Mucosa of stomach (tissue), 1 donor: ENCODE measurements around the gene ZNF316.
A peak's percentile ranks its signal among the peaks of the same experiment; 100 is the strongest.

ENCODE experiments used
- H3K27me3 ChIP-seq: one replicate; pipeline ENCODE4 v1.7.0; 2013; ENCODE audit warnings: mild to moderate bottlenecking, low read length; ENCODE audit not compliant: control insufficient read depth, insufficient read depth
- H3K36me3 ChIP-seq: one replicate; pipeline ENCODE4 v1.7.0; 2013; ENCODE audit warnings: low read length; ENCODE audit not compliant: control insufficient read depth, insufficient read depth
- H3K4me1 ChIP-seq: one replicate; pipeline ENCODE4 v1.7.0; 2013; ENCODE audit warnings: mild to moderate bottlenecking, low read length; ENCODE audit not compliant: control insufficient read depth, insufficient read depth
- H3K4me3 ChIP-seq: one replicate; pipeline ENCODE4 v1.7.0; 2013; ENCODE audit warnings: low read length
- H3K9ac ChIP-seq: one replicate; pipeline ENCODE4 v1.7.0; 2013; ENCODE audit warnings: mild to moderate bottlenecking, low read length, moderate library complexity
- H3K9me3 ChIP-seq: one replicate; pipeline ENCODE4 v1.7.0; 2013; ENCODE audit warnings: mild to moderate bottlenecking, low read length, moderate library complexity; ENCODE audit not compliant: control insufficient read depth
- donor health status: Pancreatic carcinoma.

ZNF316 gene

DNA sequence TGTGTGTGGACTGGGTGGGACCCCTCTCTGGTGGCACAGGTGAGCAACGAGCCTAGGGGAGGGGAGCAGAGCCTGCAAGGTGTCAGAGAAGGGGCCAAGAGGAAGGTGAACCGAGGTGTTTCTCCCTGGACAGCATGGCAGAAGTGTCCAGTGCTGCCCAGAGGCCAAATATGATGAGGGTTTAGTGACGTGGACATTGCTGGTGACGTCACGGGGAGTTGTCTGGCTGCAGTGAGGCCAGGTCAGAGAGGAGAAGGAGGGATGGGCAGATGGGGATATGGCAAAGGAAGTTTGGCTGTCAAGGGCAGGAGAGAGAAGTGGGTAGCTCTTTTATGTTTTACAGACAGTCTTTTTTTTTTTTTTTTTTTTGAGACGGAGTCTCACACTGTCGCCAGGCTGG, 24.3 kb upstream of the ZNF316 start:
- Histone ChIP-seq H3K4me3 (no peak overlapping the region), H3K9me3 (no peaks in the 10 kb centered on the region), H3K27me3 (peaks cover 24% of the 10 kb centered on the region), H3K36me3 (no peaks in the 10 kb centered on the region), H3K4me1 (no peaks in the 10 kb centered on the region), H3K9ac (no peak overlapping the region)

DNA sequence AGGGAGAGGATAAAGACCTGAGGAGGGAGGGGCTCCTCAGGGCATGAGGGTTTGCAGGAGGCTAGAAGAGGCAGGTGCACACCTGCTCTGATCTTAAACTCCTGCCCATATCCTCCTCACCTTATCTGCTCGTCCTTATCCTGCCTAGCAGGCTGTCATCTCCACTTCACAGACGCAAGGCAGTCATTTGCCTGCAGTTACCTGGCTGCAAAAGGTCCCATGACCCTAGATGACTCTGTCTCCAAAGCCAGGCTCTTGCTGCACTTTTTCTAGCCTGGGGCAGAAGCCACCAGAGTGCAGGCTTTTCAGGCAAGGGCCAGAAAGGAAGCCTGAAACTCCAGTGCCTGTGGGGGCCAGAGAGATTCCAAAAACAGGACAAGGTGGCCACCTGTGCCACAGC, 23.4 kb upstream of the ZNF316 start:
- Histone ChIP-seq H3K36me3 (no peaks in the 10 kb centered on the region), H3K4me3 (no peak overlapping the region), H3K27me3 (peaks cover 24% of the 10 kb centered on the region), H3K4me1 (no peaks in the 10 kb centered on the region), H3K9ac (no peak overlapping the region), H3K9me3 (no peaks in the 10 kb centered on the region)

DNA sequence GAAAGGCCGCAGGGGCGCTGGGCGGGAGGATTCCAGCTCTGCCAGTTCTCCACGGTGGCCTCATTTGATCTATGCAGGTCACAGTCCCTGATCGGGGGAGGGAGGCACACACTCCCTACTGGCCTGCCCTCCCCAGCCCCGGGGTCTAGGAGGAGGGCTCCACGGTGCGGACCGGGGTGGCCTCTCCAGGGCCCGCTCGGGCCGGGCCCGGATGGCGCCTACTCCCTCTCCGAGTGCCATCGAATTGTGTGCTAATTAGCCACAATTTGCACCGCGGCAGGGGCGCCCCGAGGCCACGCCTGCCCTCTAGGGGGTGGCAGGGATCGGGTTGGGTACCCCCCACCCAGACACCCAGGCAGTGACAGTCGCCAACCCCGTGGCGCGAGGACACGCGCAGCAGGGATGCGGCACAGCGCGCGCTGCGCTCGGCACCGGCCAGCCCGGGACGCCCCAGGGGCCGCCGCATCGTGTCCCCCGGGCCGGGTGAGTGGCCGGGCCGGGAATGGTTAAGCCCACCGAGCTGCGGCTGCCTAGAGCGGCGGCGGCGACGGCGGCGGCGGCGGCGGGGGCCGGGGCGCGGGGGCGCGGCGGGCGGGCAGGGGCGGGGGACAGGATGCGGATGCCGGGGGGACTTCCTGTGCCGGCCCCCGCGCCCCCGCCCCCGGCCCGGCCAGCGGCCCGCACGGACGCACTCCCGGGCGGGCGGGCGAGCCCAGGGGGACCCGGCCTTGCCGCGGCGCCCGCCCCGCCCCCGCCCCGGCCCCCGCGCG, 22.0 kb upstream of the ZNF316 start, which contains the start of gene ZNF853:
Gene ZNF853, plus strand, starts transcription at position 658 of the 770 bp plus-strand sequence. CDS start 565 bp downstream, outside the sequence.
- Histone ChIP-seq H3K27me3 (peaks cover 24% of the 10 kb centered on the region), H3K36me3 (no peaks in the 10 kb centered on the region), H3K4me3 (no peak within 1 kb of the TSS), H3K4me1 (no peaks in the 10 kb centered on the region), H3K9ac (peak within 1 kb of the TSS; percentile 22), H3K9me3 (no peaks in the 10 kb centered on the region)

DNA sequence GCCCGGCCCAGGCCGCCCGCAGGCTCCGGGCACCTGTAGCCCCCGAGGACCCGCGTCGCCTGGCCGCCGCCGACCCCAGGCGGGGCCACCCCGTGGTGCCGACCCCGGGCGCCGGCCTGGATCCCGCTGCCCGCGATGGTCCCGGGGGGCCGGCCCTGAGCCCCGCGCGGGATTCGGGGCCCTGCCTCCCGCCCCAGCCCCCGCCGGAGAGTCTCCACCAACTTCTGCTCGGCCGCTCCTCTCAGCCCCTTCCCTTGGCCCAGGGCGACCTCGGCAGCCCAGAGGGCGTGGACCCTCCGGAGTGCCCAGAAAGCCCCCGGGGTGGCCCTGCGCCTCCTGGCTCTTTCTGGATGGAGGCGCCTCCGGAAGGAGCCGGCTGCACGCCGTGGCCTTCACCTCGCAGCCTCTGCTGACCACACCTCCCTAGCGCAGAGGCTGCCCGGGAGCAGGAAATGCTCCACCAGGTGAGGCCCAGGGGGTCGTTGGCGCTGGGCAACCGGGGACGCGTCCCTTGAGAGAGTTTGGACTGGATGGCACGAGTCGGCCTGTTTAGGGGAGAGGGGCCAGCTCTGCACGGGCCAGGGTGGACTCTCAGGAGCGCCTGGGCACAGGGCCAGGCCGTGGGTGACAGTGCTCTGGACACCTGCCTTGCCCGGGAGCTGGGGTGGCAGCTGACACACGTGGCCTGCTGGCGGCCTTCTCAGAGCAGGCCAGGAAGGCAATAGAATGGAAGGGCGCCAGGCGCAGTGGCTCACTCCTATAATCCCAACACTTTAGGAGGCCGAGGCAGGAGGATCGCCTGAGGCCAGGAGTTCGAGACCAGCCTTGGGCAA, 21.2 kb upstream of the ZNF316 start:
- Histone ChIP-seq H3K4me3 (no peak overlapping the region), H3K9me3 (no peaks in the 10 kb centered on the region), H3K27me3 (peaks cover 24% of the 10 kb centered on the region), H3K9ac (peak overlapping the region; percentile 22), H3K4me1 (no peaks in the 10 kb centered on the region), H3K36me3 (no peaks in the 10 kb centered on the region)

DNA sequence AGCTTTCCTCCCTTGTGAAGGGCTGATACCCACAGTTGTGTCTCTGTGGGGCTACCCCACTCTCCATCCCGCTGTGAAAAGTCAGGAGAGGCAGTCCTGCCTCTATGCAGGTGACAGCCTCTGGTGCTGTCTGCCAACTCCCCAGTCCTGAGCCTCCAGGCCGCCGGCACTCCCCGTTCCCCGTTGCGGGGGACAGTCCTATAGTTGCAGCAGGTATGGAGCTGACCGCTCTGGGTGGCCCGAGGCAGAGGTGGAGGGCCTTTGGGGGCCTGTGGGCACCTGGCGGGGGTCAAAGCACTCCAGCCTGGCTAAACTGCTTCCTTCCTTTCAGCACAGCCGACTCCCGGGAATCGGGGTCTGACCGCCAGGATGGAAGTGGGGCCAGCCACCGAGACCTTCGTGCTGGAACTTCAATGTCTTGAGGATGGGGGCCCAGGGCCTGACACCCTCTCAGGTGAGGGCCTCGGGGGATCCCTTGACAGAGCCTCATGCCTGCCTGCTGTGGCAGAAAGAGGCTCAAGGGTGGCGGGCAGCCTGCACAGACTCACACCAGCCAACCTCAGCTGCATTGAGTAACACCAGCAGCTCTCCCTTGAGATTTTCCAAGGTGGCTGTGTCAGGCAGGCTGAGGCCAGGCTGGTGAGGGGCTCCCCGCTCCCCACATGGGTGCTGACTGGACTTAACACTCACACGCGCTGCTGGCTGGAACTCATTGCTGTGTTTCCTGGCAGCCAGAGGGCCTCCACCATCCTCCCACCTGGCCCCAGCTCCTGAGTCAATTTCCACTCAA, 20.1 kb upstream of the ZNF316 start:
- no peaks in the 10 kb centered on the region for H3K4me1 ChIP-seq
- no peaks in the 10 kb centered on the region for H3K9me3 ChIP-seq
- H3K27me3 ChIP-seq, result peaks cover 24% of the 10 kb centered on the region
- H3K36me3 ChIP-seq, result no peaks in the 10 kb centered on the region
- H3K4me3 ChIP-seq, result no peak overlapping the region
- H3K9ac ChIP-seq, result no peak overlapping the region

DNA sequence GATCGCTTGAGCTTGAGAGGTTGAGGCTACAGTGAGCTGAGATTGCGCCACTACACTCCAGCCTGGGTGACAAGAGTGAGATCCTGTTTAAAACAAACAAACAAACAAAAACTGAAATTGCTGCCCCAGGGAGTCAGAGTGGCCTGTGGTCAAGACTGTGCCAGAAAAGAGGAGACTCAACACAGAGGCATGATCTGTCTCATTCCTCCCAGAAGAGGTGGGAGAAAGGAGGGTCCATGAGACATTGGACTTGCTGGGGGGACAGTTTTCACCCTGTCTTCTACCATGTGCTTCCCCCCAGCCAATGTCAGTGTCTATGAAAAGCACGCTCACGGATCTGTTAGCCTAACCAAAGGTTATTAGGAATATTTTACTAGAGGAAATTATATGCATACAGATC, 18.5 kb upstream of the ZNF316 start:
- Histone ChIP-seq H3K4me3 (no peak overlapping the region), H3K9me3 (no peaks in the 10 kb centered on the region), H3K9ac (no peak overlapping the region), H3K36me3 (no peaks in the 10 kb centered on the region), H3K4me1 (no peaks in the 10 kb centered on the region), H3K27me3 (peaks cover 21% of the 10 kb centered on the region)

DNA sequence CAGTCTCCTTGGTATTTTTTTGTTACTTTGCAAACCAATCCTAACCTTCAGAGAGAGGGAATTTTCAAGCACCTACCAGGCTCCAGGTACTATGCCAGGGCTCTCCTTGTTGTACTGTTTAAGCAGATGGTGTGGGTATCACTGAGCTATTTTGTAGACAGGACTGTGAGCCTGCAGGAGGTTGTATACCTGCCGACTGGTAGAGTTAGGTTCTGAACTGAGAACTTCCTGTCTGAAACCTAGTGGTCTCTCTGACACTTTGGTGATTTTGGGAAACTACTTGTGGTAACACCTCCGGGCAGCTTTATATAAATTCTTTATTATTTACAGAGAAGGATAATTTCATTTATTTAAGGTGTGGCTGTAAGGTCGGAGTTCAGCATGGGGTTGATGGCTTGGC, 17.2 kb upstream of the ZNF316 start:
- no peaks in the 10 kb centered on the region for H3K36me3 ChIP-seq
- no peaks in the 10 kb centered on the region for H3K9me3 ChIP-seq
- H3K27me3 ChIP-seq, result peaks cover 8% of the 10 kb centered on the region
- no peak overlapping the region for H3K4me3 ChIP-seq
- no peaks in the 10 kb centered on the region for H3K4me1 ChIP-seq
- no peak overlapping the region for H3K9ac ChIP-seq

DNA sequence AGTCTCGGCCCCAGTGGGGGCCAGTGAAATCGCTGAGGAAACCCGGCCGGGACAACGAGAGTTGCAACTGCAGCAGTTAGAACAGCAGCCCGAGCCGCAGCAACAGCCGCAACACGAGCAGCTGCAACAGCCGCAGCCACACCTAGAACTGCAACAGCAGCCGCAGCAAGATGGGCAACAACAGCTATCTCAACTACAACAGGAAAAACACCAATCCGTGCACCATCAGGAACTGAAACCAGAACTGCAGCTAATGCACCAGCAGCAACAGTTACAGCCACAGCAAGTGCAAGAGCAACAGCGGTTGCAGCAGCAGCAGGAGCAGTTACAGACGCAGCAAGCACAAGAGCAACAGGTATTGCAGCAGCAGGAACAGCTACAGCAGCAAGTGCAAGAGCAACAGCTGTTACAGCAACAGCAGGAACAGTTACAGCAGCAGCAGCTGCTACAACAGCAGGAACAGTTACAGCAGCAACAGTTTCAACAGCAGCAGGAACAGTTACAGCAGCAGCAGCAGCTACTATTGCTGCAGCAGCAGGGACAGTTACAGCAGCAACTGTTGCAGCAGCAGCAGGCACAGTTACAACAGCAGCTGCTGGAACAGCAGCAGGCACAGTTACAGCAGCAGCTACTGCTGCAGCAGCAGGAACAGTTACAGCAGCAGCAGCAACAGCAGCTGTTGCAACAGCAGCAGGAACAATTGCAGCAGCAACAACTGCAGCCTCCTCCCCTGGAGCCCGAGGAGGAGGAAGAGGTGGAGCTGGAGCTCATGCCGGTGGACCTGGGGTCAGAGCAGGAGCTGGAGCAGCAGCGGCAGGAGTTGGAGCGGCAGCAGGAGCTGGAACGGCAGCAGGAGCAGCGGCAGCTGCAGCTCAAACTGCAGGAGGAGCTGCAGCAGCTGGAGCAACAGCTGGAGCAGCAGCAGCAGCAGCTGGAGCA, 15.7 kb upstream of the ZNF316 start:
- Histone ChIP-seq H3K36me3 (no peaks in the 10 kb centered on the region), H3K9ac (no peak overlapping the region), H3K4me1 (no peaks in the 10 kb centered on the region), H3K4me3 (no peak overlapping the region), H3K27me3 (no peaks in the 10 kb centered on the region), H3K9me3 (no peaks in the 10 kb centered on the region)

DNA sequence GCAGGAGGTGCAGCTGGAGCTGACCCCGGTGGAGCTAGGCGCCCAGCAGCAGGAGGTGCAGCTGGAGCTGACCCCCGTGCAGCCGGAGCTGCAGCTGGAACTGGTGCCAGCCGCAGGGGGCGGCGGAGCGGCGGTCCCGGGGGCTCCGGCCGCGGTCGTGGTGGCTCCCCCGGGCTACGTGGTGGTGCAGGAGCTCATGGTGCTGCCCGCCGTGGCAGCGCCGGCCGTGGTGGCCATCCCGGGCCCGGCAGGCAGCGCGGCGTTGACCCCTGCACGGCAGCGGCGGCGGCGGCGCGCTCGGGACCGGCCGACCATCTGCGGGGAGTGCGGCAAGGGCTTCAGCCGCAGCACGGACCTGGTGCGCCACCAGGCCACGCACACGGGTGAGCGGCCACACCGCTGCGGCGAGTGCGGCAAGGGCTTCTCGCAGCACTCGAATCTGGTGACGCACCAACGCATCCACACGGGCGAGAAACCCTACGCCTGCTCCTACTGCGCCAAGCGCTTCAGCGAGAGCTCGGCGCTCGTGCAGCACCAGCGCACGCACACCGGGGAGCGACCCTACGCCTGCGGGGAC, 14.9 kb upstream of the ZNF316 start:
- H3K9me3 ChIP-seq, result no peaks in the 10 kb centered on the region
- no peaks in the 10 kb centered on the region for H3K27me3 ChIP-seq
- no peak overlapping the region for H3K9ac ChIP-seq
- H3K4me3 ChIP-seq, result no peak overlapping the region
- no peaks in the 10 kb centered on the region for H3K36me3 ChIP-seq
- no peaks in the 10 kb centered on the region for H3K4me1 ChIP-seq

DNA sequence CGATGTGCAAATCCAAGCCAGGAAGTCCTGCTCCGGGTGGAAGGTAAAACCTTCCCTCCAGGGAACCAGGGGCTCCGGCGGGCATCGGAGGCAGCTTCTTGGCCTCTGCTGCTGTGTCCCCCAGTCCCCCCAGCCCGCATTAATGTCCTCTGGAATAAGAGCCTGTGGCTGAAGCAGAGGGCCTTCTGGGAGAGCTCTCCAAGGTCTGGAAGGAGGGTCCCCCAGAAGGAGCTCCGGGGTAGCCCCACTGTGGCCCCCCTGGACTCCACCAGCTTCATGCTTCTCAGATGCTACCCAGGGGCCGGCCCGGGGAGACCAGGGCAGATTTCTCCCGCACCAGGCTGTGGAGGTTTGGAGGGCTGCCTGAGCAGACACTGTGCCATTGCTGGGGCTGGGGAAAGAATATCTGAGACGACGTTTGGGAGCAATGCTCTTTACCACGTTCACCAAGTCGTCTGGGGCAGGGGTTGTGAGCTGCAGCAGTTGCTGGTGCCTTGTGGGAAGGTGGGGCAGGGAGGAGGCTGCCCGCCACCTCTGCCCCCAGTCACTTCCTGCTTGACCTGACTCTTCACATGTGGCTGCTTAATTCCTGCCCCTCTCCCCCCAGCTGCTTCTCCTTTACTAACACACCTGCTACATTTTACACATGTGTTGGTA, 13.4 kb upstream of the ZNF316 start:
- H3K4me3 ChIP-seq, result no peak overlapping the region
- H3K4me1 ChIP-seq, result no peaks in the 10 kb centered on the region
- no peak overlapping the region for H3K9ac ChIP-seq
- H3K27me3 ChIP-seq, result no peaks in the 10 kb centered on the region
- H3K9me3 ChIP-seq, result no peaks in the 10 kb centered on the region
- no peaks in the 10 kb centered on the region for H3K36me3 ChIP-seq
